Tibial artery (tissue), 4 donors: ENCODE measurements around the gene CCSAP.

ENCODE experiments used
- DNase-seq, 2 donors: peaks; one replicate each; pipeline ENCODE4 v3.0.0-alpha.2; 2019
- H3K27ac ChIP-seq, 2 donors: fragments of 200-600 bp; sonication (generic) in 1 of 2; 1 replicate in 1 of 2; 2 replicates in 1 of 2; pipeline ENCODE4 v1.5.1; 2018 to 2019; ENCODE audit warnings: mild to moderate bottlenecking in 1 of 2
- H3K27me3 ChIP-seq, 2 donors: fragments of 200-600 bp; sonication (generic) in 1 of 2; one replicate each; pipeline versions ENCODE4 v1.5.1 to v1.6.0; 2016 to 2019
- H3K36me3 ChIP-seq, 3 donors: fragments of 200-600 bp; sonication (generic) in 2 of 3; one replicate each; pipeline ENCODE4 v1.5.1; 2016 to 2019; ENCODE audit warnings: mild to moderate bottlenecking in 2 of 3
- H3K4me1 ChIP-seq, 4 donors: fragments of 200-600 bp; sonication (generic) in 2 of 4; 1 replicate in 3 of 4; 2 replicates in 1 of 4; pipeline ENCODE4 v1.5.1; 2016 to 2019
- H3K4me3 ChIP-seq, 2 donors: fragments of 200-600 bp; sonication (generic) in 1 of 2; 1 replicate in 1 of 2; 2 replicates in 1 of 2; pipeline ENCODE4 v1.5.1; 2018 to 2019; ENCODE audit warnings: mild to moderate bottlenecking in 2 of 2
- H3K9me3 ChIP-seq, 3 donors: fragments of 200-600 bp; sonication (generic) in 1 of 3; one replicate each; pipeline ENCODE4 v1.5.1; 2016 to 2019
- CTCF ChIP-seq, 2 experiments: fragments of 200-600 bp in 1 of 2; fragments of 450-650 bp in 1 of 2; IDR thresholded peaks; one replicate each; pipeline ENCODE4 v1.5.1; 2017 to 2019; ENCODE audit warnings: antibody characterized with exemption in 2 of 2, mild to moderate bottlenecking in 1 of 2, moderate library complexity in 1 of 2
- intact Hi-C: fragments of 100-400 bp; cut with DNase I; formaldehyde crosslinking; loops from one replicate; pipeline ENCODE4 v1.15.0; 2023; ENCODE audit warnings: low total_unique reads

CCSAP gene

GRCh38 chr1:229275005-229275404, 67.8 kb downstream of the CCSAP start:
- no peak for DNase-seq
- H3K27ac ChIP-seq: no peak overlapping the region
- intact Hi-C loops: no loop called here
- H3K4me3 ChIP-seq: no peak overlapping the region
- no peaks in the 10 kb centered on the region for H3K27me3 ChIP-seq
- no peak for TF ChIP-seq CTCF (IDR thresholded peaks at IDR 0.05)
- H3K4me1 ChIP-seq: peaks cover 0 to 44% (median 29%) of the 10 kb centered on the region in 4 donors
- H3K36me3 ChIP-seq: no peaks in the 10 kb centered on the region
- no peaks in the 10 kb centered on the region for H3K9me3 ChIP-seq

DNA sequence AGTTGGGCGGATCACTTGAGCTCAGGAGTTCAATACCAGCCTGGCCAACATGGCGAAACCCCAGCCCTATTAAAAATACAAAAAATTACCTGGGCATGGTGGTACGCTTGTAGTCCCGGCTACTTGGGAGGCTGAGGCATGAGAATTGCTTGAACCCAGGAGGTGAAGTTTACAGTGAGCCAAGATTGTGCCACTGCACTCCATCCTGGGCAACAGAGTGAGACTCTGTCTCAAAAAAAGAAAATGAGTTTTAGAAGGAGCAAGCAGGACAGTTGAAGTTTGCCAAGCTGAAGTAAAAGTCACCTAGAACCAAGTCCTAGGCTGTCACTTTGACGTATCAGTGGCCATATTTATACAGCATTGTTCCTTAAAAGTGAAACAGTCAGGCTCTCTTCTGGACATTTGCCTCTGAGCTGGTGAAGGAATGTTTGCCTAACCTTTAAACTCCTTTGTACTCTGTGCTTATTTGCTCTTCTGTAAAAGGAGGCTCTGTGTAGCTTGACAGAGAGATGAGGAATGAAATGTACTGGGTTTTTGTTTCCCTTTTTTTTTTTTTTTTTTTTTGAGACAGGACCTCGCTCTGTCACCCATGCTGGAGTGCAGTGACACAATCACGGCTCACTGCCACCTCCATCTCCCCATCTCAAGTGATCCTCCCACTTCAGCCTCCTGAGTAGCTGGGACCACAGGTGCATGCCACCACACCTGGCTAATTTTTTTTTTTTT, 69.2 kb downstream of the CCSAP start:
- no peak for DNase-seq
- H3K4me1 ChIP-seq: peaks cover 0 to 48% (median 33%) of the 10 kb centered on the region in 4 donors
- no peak overlapping the region for H3K4me3 ChIP-seq
- H3K36me3 ChIP-seq: no peaks in the 10 kb centered on the region
- TF ChIP-seq CTCF (IDR thresholded peaks at IDR 0.05): no peak
- intact Hi-C loops: loop anchor here (5.0 kb wide), 1 partner anchor 69 kb away; the partner anchor contains the start of gene CCSAP
- H3K27me3 ChIP-seq: no peaks in the 10 kb centered on the region
- H3K9me3 ChIP-seq: no peaks in the 10 kb centered on the region
- no peak overlapping the region for H3K27ac ChIP-seq

GRCh38 chr1:229272164-229273158, 70.4 kb downstream of the CCSAP start:
- H3K36me3 ChIP-seq: no peaks in the 10 kb centered on the region
- intact Hi-C loops: loop anchor here (5.0 kb wide), 1 partner anchor 70 kb away; the partner anchor contains the start of gene CCSAP
- H3K4me3 ChIP-seq: peak overlapping the region; percentile 73 to 85
- DNase-seq: no peak
- H3K27me3 ChIP-seq: no peaks in the 10 kb centered on the region
- peaks cover 0 to 48% (median 31%) of the 10 kb centered on the region in 4 donors for H3K4me1 ChIP-seq
- H3K9me3 ChIP-seq: no peaks in the 10 kb centered on the region
- TF ChIP-seq CTCF (IDR thresholded peaks at IDR 0.05): no peak
- peak overlapping the region in 1 of 2 donors; percentile 74 for H3K27ac ChIP-seq

DNA sequence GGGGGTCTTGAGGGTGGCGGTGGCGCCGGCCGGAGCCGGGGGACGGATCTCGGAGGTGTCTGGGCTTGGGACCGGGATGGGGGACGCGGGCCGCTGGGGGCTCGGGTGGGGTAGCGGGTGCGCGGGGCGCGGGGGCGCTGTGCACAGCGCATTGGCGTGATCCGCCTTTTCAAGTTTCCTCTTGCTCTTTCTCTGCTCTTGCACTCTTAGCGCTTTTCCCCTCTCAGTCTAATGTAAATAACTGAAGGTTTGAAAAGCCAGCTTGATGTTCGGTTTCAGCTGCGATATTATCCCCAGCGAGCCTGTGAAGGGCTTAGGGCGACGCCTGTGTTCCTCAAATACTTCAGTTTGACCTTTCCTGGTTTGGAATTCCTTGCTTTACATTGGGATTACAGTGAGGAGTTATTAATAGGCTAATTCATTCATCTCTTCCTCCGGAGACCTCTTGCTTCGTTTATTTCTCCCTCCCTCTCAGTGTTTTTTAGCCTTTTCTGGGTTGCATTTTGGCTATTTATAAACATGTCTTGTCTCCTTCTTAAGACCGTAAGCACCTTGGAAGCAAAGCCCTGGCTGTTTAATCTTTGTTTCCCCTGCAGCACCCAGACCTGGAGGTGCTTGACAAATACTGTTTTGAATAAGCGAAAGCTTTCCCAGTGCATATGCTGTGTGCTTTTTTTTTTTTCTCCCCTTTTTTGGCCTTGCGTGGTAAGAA, 71.2 kb downstream of the CCSAP start:
- H3K4me1 ChIP-seq: peaks cover 0 to 48% (median 31%) of the 10 kb centered on the region in 4 donors
- no peaks in the 10 kb centered on the region for H3K27me3 ChIP-seq
- H3K27ac ChIP-seq: peak overlapping the region; percentile 74 to 83
- peak overlapping the region; percentile 73 to 85 for H3K4me3 ChIP-seq
- TF ChIP-seq CTCF (IDR thresholded peaks at IDR 0.05): no peak
- intact Hi-C loops: loop anchor here (5.0 kb wide), 1 partner anchor 71 kb away; the partner anchor contains the start of gene CCSAP
- DNase-seq: no peak
- H3K36me3 ChIP-seq: no peaks in the 10 kb centered on the region
- H3K9me3 ChIP-seq: no peaks in the 10 kb centered on the region
